ENCODE results near the gene UBAC2.
"Not testable (repeated sequence)": the region's sequence is repeated elsewhere in the genome, so short reads cannot be mapped to it uniquely, and the experiment has no call there.

GRCh38 chr13:99410646-99411475 is 210.2 kb downstream of the UBAC2 start:
- not testable (repeated sequence) for TF ChIP-seq CTCF (IDR thresholded peaks at IDR 0.05; ENCODE audit: extremely low read depth in 1 of 2, insufficient read depth in 1 of 2, low read depth in 1 of 2, low read length in 2 of 2); POLR2A (IDR thresholded peaks at IDR 0.05; ENCODE audit: low read depth, low read length); EZH2 (IDR thresholded peaks at IDR 0.05; ENCODE audit: borderline replicate concordance, low read depth, low read length, severe bottlenecking); MAX (IDR thresholded peaks at IDR 0.05; ENCODE audit: insufficient read depth, insufficient read length); POLR2AphosphoS5 (IDR thresholded peaks at IDR 0.05; ENCODE audit: insufficient read depth, low read depth, low read length); JUN (IDR thresholded peaks at IDR 0.05; ENCODE audit: borderline replicate concordance, insufficient read depth, insufficient read length, low read depth); FOS (IDR thresholded peaks at IDR 0.05; ENCODE audit: borderline replicate concordance, insufficient read depth, low read length); MYC (IDR thresholded peaks at IDR 0.05; ENCODE audit: low read depth, low read length)
